HG02885 (cell line): ENCODE data around the gene AK5.

Experiments used
- ATAC-seq: cut with Tn5 transposase; IDR thresholded peaks from one replicate; pipeline ENCODE4 v1.9.1; 2021; ENCODE audit warnings: mild to moderate bottlenecking; ENCODE audit not compliant: unreplicated experiment, poor library complexity

The AK5 gene

DNA sequence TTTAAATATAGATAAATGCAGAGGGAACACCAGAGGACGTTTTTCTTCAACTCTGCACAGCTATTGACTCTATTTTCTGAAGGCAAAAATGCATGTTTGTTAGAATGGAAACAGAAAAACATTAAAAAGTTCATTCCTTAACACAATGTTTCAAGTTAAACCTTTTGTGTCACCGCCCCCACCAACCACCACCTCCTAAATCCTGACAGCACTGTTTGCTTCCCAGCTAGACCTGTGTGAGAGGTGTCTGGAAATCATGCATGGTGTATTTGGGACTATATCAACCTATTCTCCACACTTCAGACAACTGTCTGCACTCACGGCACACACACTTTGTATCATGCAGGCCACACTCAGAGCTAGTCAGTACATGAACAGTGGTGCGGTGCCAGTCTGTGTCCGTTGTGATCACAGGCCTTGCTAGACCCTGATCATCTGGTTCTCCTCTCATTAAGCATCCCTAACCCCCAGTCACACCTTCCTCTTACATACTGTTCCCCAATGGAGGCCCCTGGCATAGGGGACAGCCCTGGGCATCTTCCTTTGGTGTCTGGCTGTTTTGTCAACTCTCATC, 276.9 kb downstream of the AK5 start:
- no peak for ATAC-seq

DNA sequence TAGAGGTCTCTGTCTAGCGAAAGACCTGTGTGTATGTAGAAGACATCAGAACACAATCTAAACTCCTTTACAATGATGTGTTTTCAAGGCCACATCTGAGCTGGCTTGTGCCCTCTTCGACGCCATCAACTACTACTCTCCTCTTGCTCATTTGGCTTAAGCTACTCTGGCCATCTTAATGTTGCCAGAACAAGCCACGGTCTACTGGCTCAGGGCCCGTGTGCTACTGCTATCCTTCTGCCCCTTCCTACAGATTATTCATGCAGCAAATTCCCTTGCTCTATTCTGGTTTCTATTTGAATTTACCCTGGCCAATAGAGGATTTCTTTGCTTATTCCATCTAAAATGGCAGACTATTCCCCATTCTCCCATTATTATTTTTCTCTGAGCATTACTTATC, 278.9 kb downstream of the AK5 start:
- no peak for ATAC-seq

DNA sequence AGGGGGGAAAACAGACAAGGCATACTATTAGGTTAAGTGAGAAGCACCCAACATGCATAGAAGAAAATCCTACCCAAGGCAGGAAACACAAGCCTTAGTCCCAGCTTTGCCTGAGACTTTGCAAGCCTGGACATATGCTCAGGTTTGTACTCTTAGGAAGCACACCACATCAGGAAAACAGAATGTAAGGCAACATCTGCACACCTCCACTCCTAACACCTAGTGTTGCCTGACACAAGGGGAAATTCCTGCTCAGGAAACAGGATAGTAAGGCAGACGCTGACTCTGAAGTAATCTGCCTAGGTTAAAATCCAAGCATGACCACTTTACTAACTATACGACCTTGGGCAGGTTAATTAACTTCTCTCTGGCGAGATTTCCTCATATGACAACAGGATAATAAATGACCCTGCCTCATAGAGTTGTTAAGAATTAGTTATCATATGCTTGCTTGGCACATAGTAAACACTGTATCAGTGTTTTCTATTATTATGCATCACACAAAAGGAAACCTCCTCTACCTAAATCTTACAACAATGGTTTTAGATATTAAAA, 280.9 kb downstream of the AK5 start:
- no peak for ATAC-seq

DNA sequence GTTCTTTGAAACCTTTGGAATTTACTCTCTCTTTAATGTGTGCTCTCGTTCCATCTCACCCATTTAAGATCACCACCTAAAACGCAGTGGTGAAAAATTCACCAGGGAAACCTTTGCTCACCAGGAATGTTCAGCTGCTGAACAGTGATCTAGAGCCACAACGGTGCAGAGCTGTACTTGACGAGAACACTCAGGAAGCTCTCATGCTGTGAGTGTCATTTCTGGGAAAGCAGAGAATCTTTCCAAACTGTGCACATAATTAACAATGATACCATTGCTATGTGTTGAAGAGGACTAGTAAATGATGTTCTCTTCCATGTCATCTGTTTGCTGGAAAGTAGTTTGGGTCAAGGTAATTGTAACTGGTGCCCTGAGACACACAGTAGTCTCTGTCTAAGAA, 283.5 kb downstream of the AK5 start:
- ATAC-seq, result no peak

DNA sequence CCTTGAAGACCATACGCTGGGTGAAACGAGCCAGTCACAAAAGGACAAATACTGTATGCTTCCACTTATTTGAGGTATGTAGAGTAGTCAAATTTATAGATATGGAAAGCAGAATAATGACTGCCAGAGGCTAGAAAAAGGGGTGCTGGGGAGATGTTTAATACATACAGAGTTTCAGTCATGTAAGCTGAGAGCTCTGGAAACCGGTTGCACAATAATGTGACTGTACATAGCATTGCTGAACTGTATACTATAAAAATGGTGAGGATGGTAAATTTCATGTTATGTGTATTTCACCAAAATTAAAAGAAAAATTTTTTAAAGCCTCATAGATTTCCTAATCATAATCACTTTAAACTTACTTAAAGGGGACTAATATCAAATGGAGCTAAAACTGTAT, 289.8 kb downstream of the AK5 start:
- no peak for ATAC-seq

DNA sequence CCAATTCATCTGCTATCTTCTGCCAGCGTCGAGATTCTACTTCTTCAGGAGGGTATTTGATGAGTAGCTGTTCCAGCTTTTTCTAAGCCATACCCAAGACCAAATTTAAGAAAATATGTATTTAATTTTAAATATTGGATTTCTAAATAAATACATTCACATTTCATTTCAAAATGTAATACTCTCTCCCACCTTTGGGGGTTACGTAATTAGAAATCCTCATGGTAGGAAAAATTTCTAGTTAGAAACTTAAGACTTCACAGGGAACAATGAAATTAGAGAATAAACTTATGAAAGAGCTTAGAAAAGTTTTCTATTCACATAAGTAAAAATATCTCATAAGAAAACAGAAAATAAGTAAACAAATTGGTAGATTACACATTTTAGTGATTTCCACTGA, 297.7 kb downstream of the AK5 start:
- no peak for ATAC-seq

DNA sequence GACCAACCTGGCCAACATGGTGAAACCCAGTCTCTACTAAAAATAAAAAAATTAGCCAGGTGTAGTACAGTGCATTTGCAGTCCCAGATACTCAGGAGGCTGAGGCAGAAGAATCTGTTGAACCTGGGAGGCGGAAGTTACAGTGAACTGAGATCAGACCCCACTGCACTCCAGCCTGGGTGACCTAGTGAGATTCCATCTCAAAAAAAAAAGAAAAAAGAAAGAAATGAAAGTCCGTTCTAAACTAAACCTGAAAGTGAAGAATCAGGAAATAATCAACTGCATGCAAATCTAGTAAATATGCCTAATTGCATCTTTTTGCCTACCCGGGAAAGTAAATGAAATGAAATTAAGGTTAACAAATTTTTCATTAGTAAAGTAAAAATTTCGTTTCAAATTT, 301.1 kb downstream of the AK5 start:
- peak; percentile 78 for ATAC-seq

DNA sequence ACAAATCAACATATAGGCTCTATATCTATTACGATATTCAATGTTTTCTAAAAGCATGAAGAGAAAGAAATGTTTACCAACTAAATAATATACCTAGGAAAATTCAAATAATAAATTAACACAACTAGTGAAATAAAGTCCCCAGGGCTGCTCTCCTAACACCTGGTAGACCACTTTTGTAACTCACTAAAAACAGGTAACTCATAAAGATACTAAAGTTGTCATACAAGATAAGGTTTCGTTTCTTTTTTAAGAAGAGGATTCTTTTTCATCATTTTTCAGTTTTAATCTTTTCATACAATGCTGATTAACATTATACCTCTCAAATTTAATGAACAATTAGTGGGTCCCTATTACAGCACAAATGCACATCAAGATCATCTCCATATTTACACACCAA, 301.7 kb downstream of the AK5 start:
- peak; percentile 58 for ATAC-seq

DNA sequence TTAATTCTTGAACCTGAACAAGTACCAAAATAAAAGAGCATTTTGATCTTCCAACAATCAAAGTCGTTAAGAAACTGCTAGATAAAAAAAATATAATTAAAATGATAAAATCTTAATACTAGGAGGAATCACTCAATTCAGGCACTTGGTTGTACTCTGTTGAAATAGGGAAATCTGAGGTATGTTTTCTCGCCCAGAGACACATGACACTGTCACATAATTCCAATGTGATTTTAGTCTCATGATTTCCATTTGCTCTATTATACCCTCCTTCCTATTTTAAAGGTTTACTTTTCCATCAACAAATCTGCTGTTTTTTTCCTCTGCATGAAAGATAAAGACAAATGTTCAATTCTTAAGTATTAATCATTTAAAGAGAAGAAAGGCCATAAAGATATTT, 303.1 kb downstream of the AK5 start:
- no peak for ATAC-seq

DNA sequence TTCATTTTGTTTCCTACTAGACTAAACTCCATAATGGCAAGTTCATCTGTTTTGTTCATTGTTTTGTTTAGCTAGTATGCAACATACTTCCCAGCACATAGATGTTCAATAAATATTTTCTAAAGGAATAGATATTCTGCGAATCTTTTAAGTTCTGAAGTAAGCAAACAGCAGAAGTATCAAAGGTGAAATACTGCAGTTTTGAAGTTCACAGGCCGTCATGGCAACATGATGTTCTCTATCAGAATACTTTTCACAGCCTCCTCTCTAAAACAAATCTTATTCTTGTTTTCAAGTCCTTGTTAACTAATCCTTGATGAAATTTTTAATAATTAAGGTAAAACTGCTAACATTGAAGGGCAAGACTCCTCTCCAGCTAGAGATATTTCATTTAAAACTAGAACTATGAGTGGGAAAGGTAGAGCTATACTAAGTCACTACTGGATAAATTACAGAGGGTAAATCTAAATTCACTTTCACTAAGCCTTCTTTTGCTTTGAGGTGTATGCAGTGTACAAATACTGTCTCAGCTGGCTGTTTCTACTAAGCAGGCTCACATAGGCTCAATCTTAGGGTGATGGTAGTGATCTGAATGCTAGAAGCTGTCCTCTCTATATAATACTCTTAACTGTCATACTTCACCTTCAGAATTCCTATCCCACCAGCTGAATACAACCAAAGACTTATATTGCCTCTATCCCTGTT, 303.9 kb downstream of the AK5 start:
- ATAC-seq, result no peak

DNA sequence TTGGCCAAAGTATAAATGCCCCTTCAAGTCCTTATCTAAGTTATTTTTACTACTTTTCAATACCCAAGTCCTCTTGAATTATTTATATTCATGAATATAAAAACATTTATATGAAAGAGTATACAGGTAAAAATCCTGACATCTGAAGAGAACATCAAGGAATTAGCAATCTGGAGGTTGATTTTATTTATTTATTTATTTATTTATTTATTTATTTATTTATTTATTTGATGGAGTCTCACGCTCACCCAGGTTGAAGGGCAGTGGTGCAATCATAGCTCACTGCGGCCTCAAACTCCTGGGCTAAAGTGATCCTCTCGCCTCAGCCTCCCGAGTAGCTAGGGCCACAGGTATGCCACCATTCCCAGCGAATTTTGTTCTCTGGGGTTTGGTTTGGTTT, 307.4 kb downstream of the AK5 start:
- no peak for ATAC-seq

DNA sequence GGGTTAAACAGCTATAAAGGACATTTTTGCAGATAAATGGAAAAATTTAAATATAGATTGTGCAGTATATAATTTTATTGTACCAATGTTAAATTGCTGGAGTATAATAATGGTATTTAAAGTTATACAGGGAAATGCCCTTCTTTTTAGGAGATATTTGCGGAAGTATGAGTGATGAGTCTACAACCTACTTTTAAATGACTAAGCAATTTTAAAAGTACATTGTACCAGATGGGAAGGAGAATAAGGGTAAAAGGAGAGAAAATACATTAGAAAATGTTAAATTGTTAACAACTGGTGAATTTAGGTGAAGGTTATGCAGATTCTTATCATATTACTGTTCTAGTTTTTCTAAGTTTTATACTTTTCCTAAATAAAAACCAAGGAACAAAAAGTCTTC, 308.8 kb downstream of the AK5 start:
- ATAC-seq, result no peak

DNA sequence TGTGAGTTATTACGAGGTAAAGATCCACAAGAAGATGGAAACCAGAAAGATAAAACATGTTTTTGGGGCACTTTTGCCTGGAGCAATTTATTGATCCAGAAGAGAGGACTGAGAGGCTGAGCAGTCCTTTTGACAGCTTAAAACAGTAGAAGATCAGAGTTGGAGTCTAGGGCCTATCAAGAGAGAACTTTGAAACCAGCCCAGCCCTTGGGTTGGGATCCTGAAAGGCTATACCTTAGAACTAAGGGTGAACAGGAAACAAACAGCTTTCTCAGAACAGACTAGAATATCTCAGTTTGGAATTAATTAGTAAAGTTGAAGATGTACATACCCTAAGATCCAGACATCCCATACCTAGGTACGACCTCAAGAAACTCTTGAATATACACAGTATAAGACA, 311.1 kb downstream of the AK5 start:
- ATAC-seq, result no peak

DNA sequence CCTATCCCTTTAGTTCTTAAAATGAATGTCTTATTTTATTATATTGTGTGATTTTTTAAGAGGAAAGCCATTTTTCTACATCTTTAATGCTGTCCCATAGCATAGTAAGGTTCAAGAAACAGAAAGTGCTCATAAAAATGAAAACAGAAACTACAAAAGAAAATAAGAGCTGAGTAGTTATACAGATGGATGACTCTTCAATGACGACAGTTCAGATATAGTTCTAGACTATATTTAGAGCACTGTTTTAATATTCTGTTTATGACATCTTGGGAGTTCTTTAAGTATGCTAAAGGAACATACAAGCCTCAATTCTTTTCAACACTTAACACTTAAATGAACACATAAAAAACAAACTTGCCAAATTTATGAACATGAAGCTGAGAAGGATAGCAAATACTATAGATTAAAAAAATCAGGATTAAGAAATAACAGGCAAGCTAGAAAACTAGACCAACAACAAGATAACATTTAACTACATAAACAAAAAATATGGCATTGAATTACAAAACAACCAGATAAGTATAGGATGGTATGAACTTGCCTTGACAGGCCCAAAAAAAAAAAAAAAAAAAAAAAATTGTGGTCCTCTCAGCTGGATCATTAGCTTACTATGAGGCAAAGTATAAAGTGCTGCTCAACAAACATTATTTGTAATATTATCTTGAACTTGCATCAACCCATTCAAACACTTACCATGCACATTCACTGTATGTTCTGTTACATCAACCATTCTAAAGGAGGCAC, 312.7 kb downstream of the AK5 start:
- peak; percentile 88 for ATAC-seq

DNA sequence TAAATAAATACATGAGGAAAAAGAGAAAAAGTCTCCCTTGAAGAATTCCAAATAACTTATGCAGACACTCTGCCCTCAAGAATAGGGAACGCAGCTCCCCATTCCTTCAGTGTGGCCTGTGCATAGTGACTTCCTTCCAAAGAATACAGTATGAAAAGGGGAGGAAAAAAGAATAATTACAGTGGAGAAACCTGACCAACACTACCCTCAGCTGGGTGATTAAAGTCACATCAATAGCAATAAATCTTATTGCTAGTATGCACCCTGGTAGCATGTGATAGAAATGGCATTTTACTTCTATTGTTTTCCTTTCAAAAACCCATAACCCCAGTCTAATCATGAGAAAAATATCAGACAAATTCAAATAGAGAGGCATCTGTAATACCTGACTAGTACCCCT, 315.5 kb downstream of the AK5 start:
- ATAC-seq, result no peak

DNA sequence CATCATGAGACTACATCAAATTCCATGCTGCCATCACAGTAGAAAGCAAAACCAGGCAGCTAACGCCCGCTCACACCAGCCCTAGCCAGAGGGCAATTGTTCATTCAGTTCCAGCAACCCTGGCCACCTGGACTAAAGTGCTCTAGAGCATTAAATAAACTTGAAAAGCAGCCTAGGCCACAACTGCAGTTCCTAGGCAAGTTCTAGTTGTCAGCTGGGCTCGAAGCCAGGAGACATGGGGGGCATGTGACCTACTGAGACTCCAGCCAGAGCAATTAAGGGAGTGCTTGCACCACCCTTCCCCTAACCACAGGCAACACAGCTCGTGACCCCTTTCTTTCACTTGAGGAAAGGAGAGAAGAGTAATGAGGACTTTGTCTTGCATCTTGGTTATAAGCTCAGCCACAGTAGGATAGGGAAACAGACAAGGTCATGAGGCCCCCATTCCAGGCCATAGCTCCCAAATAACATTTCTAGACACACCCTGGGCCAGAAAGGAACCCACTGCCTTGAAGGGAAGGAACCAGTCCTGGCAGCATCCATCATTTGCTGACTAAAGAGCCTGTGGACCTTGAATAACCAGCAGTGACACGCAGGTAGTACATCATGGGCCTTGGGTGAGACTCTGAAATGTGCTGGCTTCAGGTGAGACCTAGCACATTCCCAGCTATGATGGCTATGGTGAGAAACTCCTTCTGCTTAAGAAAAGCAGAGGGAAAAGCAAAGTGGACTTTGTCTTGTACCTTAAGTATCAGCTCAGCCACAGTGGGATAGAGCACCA, 323.6 kb downstream of the AK5 start:
- no peak for ATAC-seq

DNA sequence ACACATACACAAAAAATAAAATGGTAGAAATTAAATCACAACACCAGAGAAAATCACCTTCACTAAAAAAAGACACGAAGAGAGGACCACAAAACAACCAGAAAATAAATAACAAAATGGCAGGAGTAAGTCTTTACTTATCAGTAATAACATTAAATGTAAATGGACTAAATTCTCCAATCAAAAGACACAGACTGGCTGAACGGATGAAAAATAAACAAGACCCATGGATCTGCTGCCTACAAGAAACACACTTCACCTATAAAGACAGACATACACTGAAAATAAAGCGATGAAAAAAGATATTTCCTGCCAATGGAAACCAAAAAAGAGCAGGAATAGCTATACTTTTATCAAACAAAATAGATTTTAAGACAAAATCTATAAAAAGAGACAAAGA, 327.1 kb downstream of the AK5 start:
- no peak for ATAC-seq
